H1 (cell line): Measurements from ENCODE around the gene TEX29. TPM values are rescaled to one million over a fixed set of nuclear protein-coding genes. Genes with fewer than 3 reads are reported as not detected.

Experiments
- CTCF ChIA-PET: fragments of 300-600 bp; sonication (Branson Sonifier 250); formaldehyde crosslinking; loops from one replicate; lab custom pipeline; 2021; ENCODE audit not compliant: partially characterized antibody; lab: Charles Lee
- POLR2A ChIA-PET: fragments of 300-600 bp; sonication (Branson Sonifier 250); formaldehyde crosslinking; loops from one replicate; lab custom pipeline; 2021; ENCODE audit warnings: inconsistent platforms; ENCODE audit not compliant: partially characterized antibody; lab: Charles Lee
- DNase-seq, 2 experiments: peaks; one replicate each; pipeline versions ENCODE4 v3.0.0 to v3.0.0-alpha.2; 2010 to 2022; ENCODE audit warnings: low spot score in 2 of 2, low read depth in 1 of 2, mixed read lengths in 1 of 2
- FAIRE-seq: peaks from 2 replicates; lab custom pipeline; 2011; peaks lifted over from hg19 to GRCh38; lab: Jason Lieb, UNC
- H2AFZ ChIP-seq: 2 replicates; pipeline ENCODE4 v1.8.1; 2012; ENCODE audit warnings: low read length, inconsistent platforms
- H2AK5ac ChIP-seq: 2 replicates; pipeline ENCODE4 v1.6.1; 2013; ENCODE audit warnings: low read depth, low read length
- H2BK120ac ChIP-seq: replicated peaks from 2 replicates; pipeline ENCODE3; 2013; ENCODE audit warnings: low read depth, low read length, inconsistent platforms
- H2BK12ac ChIP-seq: 2 replicates; pipeline ENCODE4 v1.6.1; 2013; ENCODE audit warnings: low read depth, low read length
- H2BK15ac ChIP-seq: 2 replicates; pipeline ENCODE4 v1.6.1; 2013; ENCODE audit warnings: low read length
- H2BK20ac ChIP-seq: 2 replicates; pipeline ENCODE4 v1.6.1; 2013; ENCODE audit warnings: low read length
- H2BK5ac ChIP-seq: 2 replicates; pipeline ENCODE4 v1.6.1; 2013; ENCODE audit warnings: low read depth, low read length
- H3K14ac ChIP-seq: 2 replicates; pipeline ENCODE4 v1.6.1; 2013; ENCODE audit warnings: inconsistent platforms; ENCODE audit not compliant: insufficient read length
- H3K18ac ChIP-seq: 2 replicates; pipeline ENCODE4 v1.6.1; 2013; ENCODE audit warnings: low read length; ENCODE audit errors: extremely low read depth
- H3K23ac ChIP-seq: 2 replicates; pipeline ENCODE4 v1.6.1; 2013; ENCODE audit warnings: inconsistent platforms; ENCODE audit not compliant: insufficient read length
- H3K23me2 ChIP-seq: 2 replicates; pipeline ENCODE4 v1.6.1; 2013; ENCODE audit warnings: low read depth, low read length
- H3K27ac ChIP-seq: 2 replicates; pipeline ENCODE4 v1.6.1; 2011; ENCODE audit warnings: low read depth, low read length, inconsistent platforms
- H3K27me3 ChIP-seq, 4 experiments: replicated peaks in 1 of 4; 1 replicate in 1 of 4; 2 replicates in 3 of 4; pipeline versions ENCODE4 v1.6.1 to v1.8.1; 2011 to 2013; ENCODE audit warnings: low read length in 3 of 4, mild to moderate bottlenecking in 3 of 4, inconsistent platforms in 2 of 4, mixed read lengths in 2 of 4, moderate library complexity in 1 of 4; ENCODE audit not compliant: control insufficient read depth in 3 of 4, insufficient read depth in 3 of 4; ENCODE audit errors: extremely low read depth in 1 of 4
- H3K36me3 ChIP-seq, 4 experiments: 2 replicates each; pipeline versions ENCODE4 v1.6.1 to v1.8.1; 2011 to 2013; ENCODE audit warnings: mild to moderate bottlenecking in 4 of 4, low read length in 3 of 4, moderate library complexity in 2 of 4, control low read depth in 1 of 4, inconsistent platforms in 1 of 4; ENCODE audit not compliant: insufficient read depth in 4 of 4, control insufficient read depth in 2 of 4
- H3K4ac ChIP-seq: replicated peaks from 2 replicates; pipeline ENCODE3; 2013; ENCODE audit warnings: low read length, low read depth, mixed read lengths, inconsistent platforms; ENCODE audit not compliant: insufficient read length
- H3K4me1 ChIP-seq, 4 experiments: replicated peaks in 1 of 4; 1 replicate in 1 of 4; 2 replicates in 3 of 4; pipeline versions ENCODE4 v1.6.1 to v1.8.1; 2011 to 2013; ENCODE audit warnings: low read length in 3 of 4, inconsistent platforms in 2 of 4, mixed read lengths in 1 of 4; ENCODE audit not compliant: insufficient read depth in 4 of 4, control insufficient read depth in 3 of 4
- H3K4me2 ChIP-seq, 2 experiments: 2 replicates each; pipeline versions ENCODE4 v1.6.1 to v1.8.1; 2011 to 2013; ENCODE audit warnings: low read depth in 2 of 2, low read length in 2 of 2, control low read depth in 1 of 2, inconsistent platforms in 1 of 2, mild to moderate bottlenecking in 1 of 2; ENCODE audit not compliant: insufficient read depth in 1 of 2
- H3K4me3 ChIP-seq, 4 experiments: fragments of 200-600, 300-600 bp in 1 of 4; sonication (generic), shearing (Covaris generic), sonication (Bioruptor Twin) in 1 of 4; 2 replicates each; pipeline versions ENCODE4 v1.5.1 to v1.8.1; 2011 to 2016; ENCODE audit warnings: low read length in 4 of 4, low read depth in 3 of 4, control low read depth in 2 of 4, inconsistent platforms in 2 of 4, mild to moderate bottlenecking in 2 of 4, mixed read lengths in 1 of 4, moderate library complexity in 1 of 4; ENCODE audit not compliant: insufficient read depth in 2 of 4; ENCODE audit errors: extremely low read depth in 1 of 4
- H3K56ac ChIP-seq: replicated peaks from 2 replicates; pipeline ENCODE3; 2013; ENCODE audit warnings: low read depth, mild to moderate bottlenecking, mixed read lengths, low read length, inconsistent platforms; ENCODE audit not compliant: insufficient read length
- H3K79me1 ChIP-seq: 2 replicates; pipeline ENCODE4 v1.6.1; 2013; ENCODE audit warnings: low read depth, low read length, control low read depth
- H3K79me2 ChIP-seq, 2 experiments: 2 replicates each; pipeline versions ENCODE4 v1.6.1 to v1.8.1; 2012 to 2013; ENCODE audit warnings: low read length in 2 of 2, mild to moderate bottlenecking in 2 of 2, inconsistent platforms in 1 of 2; ENCODE audit not compliant: insufficient read depth in 2 of 2, control insufficient read depth in 1 of 2
- H3K9ac ChIP-seq, 4 experiments: replicated peaks in 1 of 4; 1 replicate in 1 of 4; 2 replicates in 3 of 4; pipeline versions ENCODE4 v1.6.1 to v1.8.1; 2011 to 2013; ENCODE audit warnings: low read depth in 3 of 4, low read length in 3 of 4, control low read depth in 2 of 4, mild to moderate bottlenecking in 2 of 4, moderate library complexity in 2 of 4, inconsistent platforms in 1 of 4; ENCODE audit errors: extremely low read depth in 1 of 4
- H3K9me3 ChIP-seq, 2 experiments: 2 replicates each; pipeline versions ENCODE4 v1.6.1 to v1.8.1; 2012 to 2013; ENCODE audit warnings: mild to moderate bottlenecking in 2 of 2, moderate library complexity in 2 of 2, control low read depth in 1 of 2, inconsistent platforms in 1 of 2, low read depth in 1 of 2, low read length in 1 of 2, mixed read lengths in 1 of 2; ENCODE audit not compliant: insufficient read depth in 2 of 2
- H4K20me1 ChIP-seq, 2 experiments: replicated peaks in 1 of 2; 2 replicates each; pipeline versions ENCODE3 to v1.8.1; 2011 to 2013; ENCODE audit warnings: inconsistent platforms in 2 of 2, low read length in 2 of 2, mild to moderate bottlenecking in 1 of 2; ENCODE audit not compliant: insufficient read depth in 2 of 2, control insufficient read depth in 1 of 2
- H4K5ac ChIP-seq: 2 replicates; pipeline ENCODE4 v1.6.1; 2013; ENCODE audit warnings: low read length, low read depth, mixed read lengths, inconsistent platforms; ENCODE audit not compliant: insufficient read length
- H4K8ac ChIP-seq: 2 replicates; pipeline ENCODE4 v1.8.0; 2013; ENCODE audit warnings: mild to moderate bottlenecking, moderate library complexity, low read length, inconsistent platforms; ENCODE audit not compliant: insufficient read depth; ENCODE audit errors: extremely low read depth
- H4K91ac ChIP-seq: replicated peaks from 2 replicates; pipeline ENCODE3; 2013; ENCODE audit warnings: low read length, mixed read lengths, inconsistent platforms; ENCODE audit not compliant: insufficient read length
- ATF2 ChIP-seq: IDR thresholded peaks from 2 replicates; pipeline ENCODE4 v1.6.1; 2012; ENCODE audit warnings: low read length, inconsistent platforms
- BCL11A ChIP-seq, 2 experiments: IDR thresholded peaks; one replicate each; pipeline ENCODE4 v1.6.1; 2011; ENCODE audit warnings: low read depth in 2 of 2, low read length in 2 of 2, mild to moderate bottlenecking in 2 of 2
- CBX8 ChIP-seq: fragments of 300-800, 300-1000 bp; sonication (generic); IDR thresholded peaks from 2 replicates; pipeline ENCODE4 v1.7.1; 2016; ENCODE audit warnings: low read depth, low read length, borderline replicate concordance
- E2F6 ChIP-seq: IDR thresholded peaks from 2 replicates; pipeline ENCODE4 v1.6.1; 2012; ENCODE audit warnings: inconsistent platforms
- EP300 ChIP-seq, 2 experiments: IDR thresholded peaks; 1 replicate in 1 of 2; 2 replicates in 1 of 2; pipeline ENCODE4 v1.6.1; 2011 to 2012; ENCODE audit warnings: low read depth in 2 of 2, low read length in 2 of 2, mild to moderate bottlenecking in 2 of 2, borderline replicate concordance in 1 of 2, inconsistent platforms in 1 of 2, moderate library complexity in 1 of 2
- GTF2F1 ChIP-seq: IDR thresholded peaks from 2 replicates; pipeline ENCODE4 v1.6.1; 2012; ENCODE audit warnings: low read depth, low read length, improper control_type of control experiment, borderline replicate concordance
- KDM4A ChIP-seq: IDR thresholded peaks from one replicate; pipeline ENCODE4 v1.7.1; 2012; ENCODE audit warnings: low read depth, mild to moderate bottlenecking, moderate library complexity, low read length, inconsistent platforms; ENCODE audit not compliant: severe bottlenecking
- RBBP5 ChIP-seq: IDR thresholded peaks from 2 replicates; pipeline ENCODE4 v1.7.1; 2012; ENCODE audit warnings: low read depth, mild to moderate bottlenecking, inconsistent platforms, low read length, moderate library complexity, borderline replicate concordance
- RFX5 ChIP-seq: IDR thresholded peaks from 2 replicates; pipeline ENCODE4 v1.6.1; 2011; ENCODE audit warnings: low read depth, low read length, improper control_type of control experiment, borderline replicate concordance
- SIN3A ChIP-seq, 2 experiments: IDR thresholded peaks in 1 of 2; conservative IDR thresholded peaks in 1 of 2; 2 replicates each; pipeline ENCODE4 v1.6.1; 2011 to 2012; ENCODE audit warnings: low read length in 2 of 2, improper control_type of control experiment in 1 of 2, low read depth in 1 of 2, mild to moderate bottlenecking in 1 of 2
- WGBS, 2 experiments: shearing (Covaris generic) in 1 of 2; methylation state at CpG; one replicate each; pipeline versions ENCODE4 v1.1.6 to v1.1.7; 2013 to 2015; ENCODE audit warnings: low lambda C conversion rate in 2 of 2, mixed read lengths in 2 of 2, inconsistent platforms in 1 of 2, low coverage in 1 of 2, missing lambda C conversion rate in 1 of 2; ENCODE audit not compliant: insufficient replicate concordance in 2 of 2, insufficient coverage in 1 of 2, insufficient read length in 1 of 2; ENCODE audit errors: extremely low coverage in 1 of 2, missing lambda C conversion rate in 1 of 2; 5-methylcytosine and 5-hydroxymethylcytosine counted together
- polyA plus RNA-seq, 7 experiments: library from polyadenylated mRNA; depleted of rRNA in 3 of 7; stranded (reverse) in 5 of 7; unstranded in 2 of 7; fragments of >200 nt in 5 of 7; fragments of 200-250 nt in 2 of 7; gene quantifications; 1 replicate in 5 of 7; 2 replicates in 1 of 7; 4 replicates in 1 of 7; pipeline versions ENCODE4 v1.2.1 to v1.2.3, GENCODE V29; 2011 to 2013; ENCODE audit warnings: missing spikeins in 2 of 7, mixed read lengths in 2 of 7
- total RNA-seq: library from RNA; stranded (reverse); fragmentation: NEBNext Ultra II Directional; extraction: Animal tissue kit (Norgen Biotek cat#: 25700); gene quantifications from 2 replicates; pipeline ENCODE4 v1.2.1, GENCODE V29; 2021

Gene TEX29
- total and polyA plus RNA-seq, 2 of the 8 experiments (the other 6 are each of a cell fraction or from before 2014, with no cell fraction given) = 0.08 TPM; not detected in 1

GRCh38 chr13:111359930-111360329 lies 39.5 kb downstream of the TEX29 start:
- 0 out of 4 replicates have a peak overlapping the region, but pooled peaks of 1 of the 2 experiments have one; percentile 9 for H3K4me2 ChIP-seq
- peak overlapping the region; percentile 24 for H2BK120ac ChIP-seq
- no peak for DNase-seq
- H4K20me1 ChIP-seq = no peaks in the 10 kb centered on the region
- H2BK15ac ChIP-seq = no peak overlapping the region
- H4K8ac ChIP-seq = no peak overlapping the region; the same call in 1 of the 2 replicates
- H3K4me1 ChIP-seq = peaks cover 0 to 7% (median 5%) of the 10 kb centered on the region in 4 experiments; a peak in 5 of 7 replicates
- H2BK5ac ChIP-seq = 0 out of 2 replicates have a peak overlapping the region, but pooled peaks have one; percentile 18
- ChIA-PET CTCF (interaction anchor here (0.9 to 1.7 kb wide), 4 partner anchors 17 to 69 kb away, joined by 3 to 4 read pairs (median 3); no protein-coding TSS in a partner anchor), POLR2A (no interaction called here)
- H2BK12ac ChIP-seq = peak overlapping the region; percentile 91
- no peaks in the 10 kb centered on the region for H3K27me3 ChIP-seq
- no peak for FAIRE-seq
- H3K79me2 ChIP-seq = no peaks in the 10 kb centered on the region
- H2AFZ ChIP-seq = no peak overlapping the region
- H3K14ac ChIP-seq = no peak overlapping the region
- no peaks in the 10 kb centered on the region for H3K36me3 ChIP-seq
- peaks cover 3% of the 10 kb centered on the region; the same call in 1 of the 2 replicates for H3K23me2 ChIP-seq
- H3K79me1 ChIP-seq = no peaks in the 10 kb centered on the region
- peak overlapping the region; percentile 35; the same call in 1 of the 2 replicates for H2BK20ac ChIP-seq
- H3K56ac ChIP-seq = no peak overlapping the region
- H3K27ac ChIP-seq = no peak overlapping the region
- H3K23ac ChIP-seq = no peak overlapping the region
- H3K18ac ChIP-seq = peak overlapping the region; percentile 51; the same call in 1 of the 2 replicates
- H3K4ac ChIP-seq = no peak overlapping the region
- H3K4me3 ChIP-seq = no peak overlapping the region
- H4K5ac ChIP-seq = no peak overlapping the region
- H3K9me3 ChIP-seq = no peaks in the 10 kb centered on the region
- 87% methylated on average over 7 of the region's 7 CpGs; no CpG with 5 or more reads in 1 of the 2 experiments for WGBS, 2 experiments
- H3K9ac ChIP-seq = no peak overlapping the region
- no peak overlapping the region for H2AK5ac ChIP-seq
- no peak overlapping the region for H4K91ac ChIP-seq
- TF ChIP-seq GTF2F1 (no peak), KDM4A (no peak), E2F6 (no peak), ATF2 (no peak), RFX5 (no peak), CBX8 (no peak), SIN3A (conservative IDR thresholded peaks at IDR 0.05 in 1 of 2, IDR thresholded peaks at IDR 0.05 in 1 of 2; ENCODE audit: low read depth in 1 of 2, low read length in 2 of 2) (no peak), EP300 (IDR thresholded peaks at IDR 0.05; ENCODE audit: borderline replicate concordance in 1 of 2, low read depth in 2 of 2, low read length in 2 of 2) (no peak), RBBP5 (no peak), BCL11A (IDR thresholded peaks at IDR 0.05; ENCODE audit: low read depth in 2 of 2, low read length in 2 of 2) (no peak)
